Fibroblast of the aortic adventitia (primary cell): ENCODE results near the gene PIK3R1. TPM values are rescaled to one million over a fixed set of nuclear protein-coding genes. Genes with fewer than 3 reads are reported as not detected.

Source experiments
- DNase-seq: peaks from one replicate; pipeline ENCODE4 v3.0.0-alpha.2; 2010; ENCODE audit warnings: low read depth
- H3K4me3 ChIP-seq: 2 replicates; pipeline ENCODE4 v1.5.1; 2011; ENCODE audit warnings: low read depth, mild to moderate bottlenecking, control low read depth, low read length, moderate library complexity
- total RNA-seq: library from RNA; depleted of rRNA; stranded (reverse); fragments of >200 nt; gene quantifications from 2 replicates; pipeline ENCODE4 v1.2.3, GENCODE V29; 2012; ENCODE audit warnings: low replicate concordance
- TF ChIP-seq, protein P1 (sequence below): IDR thresholded peaks from 2 replicates; pipeline ENCODE4 v1.5.1; 2011; ENCODE audit warnings: mild to moderate bottlenecking, low read length, control low read depth, inconsistent platforms; ENCODE audit not compliant: insufficient read depth

The PIK3R1 gene
- total RNA-seq, 1 donor: 45.1 TPM

DNA sequence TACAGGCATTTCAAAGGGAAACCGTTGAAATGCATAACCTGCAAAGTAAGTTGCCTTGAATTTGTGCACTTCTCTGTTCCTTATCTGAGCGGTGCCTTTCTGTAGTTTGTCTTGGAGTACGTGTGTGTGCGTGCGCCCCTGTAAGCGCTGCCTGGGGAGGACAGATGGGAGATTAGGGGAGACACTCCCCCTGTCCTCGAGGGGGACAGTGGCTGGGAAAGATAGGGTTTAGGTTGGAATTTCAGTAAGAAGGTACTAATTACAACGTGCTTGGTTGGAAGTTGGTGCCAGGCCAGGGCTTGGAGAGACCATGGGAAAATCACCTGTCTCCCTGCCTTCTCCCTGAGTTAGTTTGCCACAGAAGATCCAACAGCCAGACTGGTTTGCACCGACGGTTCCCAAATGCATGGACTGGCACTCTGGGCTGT is 73.2 kb downstream of the PIK3R1 start:
- H3K4me3 ChIP-seq: peak overlapping the region; percentile 62
- DNase-seq: no peak
- TF ChIP-seq, protein P1, sequence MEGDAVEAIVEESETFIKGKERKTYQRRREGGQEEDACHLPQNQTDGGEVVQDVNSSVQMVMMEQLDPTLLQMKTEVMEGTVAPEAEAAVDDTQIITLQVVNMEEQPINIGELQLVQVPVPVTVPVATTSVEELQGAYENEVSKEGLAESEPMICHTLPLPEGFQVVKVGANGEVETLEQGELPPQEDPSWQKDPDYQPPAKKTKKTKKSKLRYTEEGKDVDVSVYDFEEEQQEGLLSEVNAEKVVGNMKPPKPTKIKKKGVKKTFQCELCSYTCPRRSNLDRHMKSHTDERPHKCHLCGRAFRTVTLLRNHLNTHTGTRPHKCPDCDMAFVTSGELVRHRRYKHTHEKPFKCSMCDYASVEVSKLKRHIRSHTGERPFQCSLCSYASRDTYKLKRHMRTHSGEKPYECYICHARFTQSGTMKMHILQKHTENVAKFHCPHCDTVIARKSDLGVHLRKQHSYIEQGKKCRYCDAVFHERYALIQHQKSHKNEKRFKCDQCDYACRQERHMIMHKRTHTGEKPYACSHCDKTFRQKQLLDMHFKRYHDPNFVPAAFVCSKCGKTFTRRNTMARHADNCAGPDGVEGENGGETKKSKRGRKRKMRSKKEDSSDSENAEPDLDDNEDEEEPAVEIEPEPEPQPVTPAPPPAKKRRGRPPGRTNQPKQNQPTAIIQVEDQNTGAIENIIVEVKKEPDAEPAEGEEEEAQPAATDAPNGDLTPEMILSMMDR: no peak

DNA sequence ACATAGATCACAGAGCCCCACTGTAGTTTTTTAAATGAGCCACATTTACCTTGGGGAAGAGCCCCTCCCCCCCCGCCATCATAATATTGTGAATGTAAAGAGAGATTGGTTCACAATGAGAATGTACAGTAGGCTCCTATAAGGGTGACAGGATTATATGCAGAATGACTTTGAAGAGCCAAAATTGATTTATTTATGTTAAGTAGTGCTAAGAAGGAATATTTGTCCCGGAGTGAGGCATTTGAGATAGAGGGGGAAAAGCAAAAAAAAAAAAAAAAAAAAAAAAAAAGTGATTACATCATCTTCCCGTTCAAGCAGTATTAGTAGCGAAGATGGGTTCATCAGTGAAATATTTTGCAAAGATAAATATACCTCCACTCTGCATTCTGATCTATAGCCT is 73.9 kb downstream of the PIK3R1 start:
- no peak overlapping the region for H3K4me3 ChIP-seq
- DNase-seq: no peak
- TF ChIP-seq, protein P1: no peak

DNA sequence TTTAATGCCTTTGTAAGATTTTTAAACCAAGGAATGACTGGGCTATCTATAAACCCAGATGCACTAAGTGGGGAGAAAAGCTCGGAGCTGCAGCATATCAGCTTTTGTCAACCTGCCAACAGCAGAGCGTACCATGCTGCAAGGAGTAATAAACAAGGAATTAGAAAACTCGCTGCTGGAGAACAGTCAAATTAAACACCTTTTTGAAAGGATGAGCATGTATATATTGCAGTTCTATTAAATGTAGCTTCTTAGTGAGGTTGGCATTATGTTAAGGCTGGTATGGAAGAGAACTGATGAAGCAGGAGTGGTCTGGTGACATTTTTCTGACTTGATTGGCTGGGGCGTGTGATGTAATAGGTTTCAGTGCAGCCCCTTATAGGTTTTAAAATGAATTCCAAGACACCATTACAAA is 74.7 kb downstream of the PIK3R1 start:
- peak; percentile 62 for DNase-seq
- no peak overlapping the region for H3K4me3 ChIP-seq

DNA sequence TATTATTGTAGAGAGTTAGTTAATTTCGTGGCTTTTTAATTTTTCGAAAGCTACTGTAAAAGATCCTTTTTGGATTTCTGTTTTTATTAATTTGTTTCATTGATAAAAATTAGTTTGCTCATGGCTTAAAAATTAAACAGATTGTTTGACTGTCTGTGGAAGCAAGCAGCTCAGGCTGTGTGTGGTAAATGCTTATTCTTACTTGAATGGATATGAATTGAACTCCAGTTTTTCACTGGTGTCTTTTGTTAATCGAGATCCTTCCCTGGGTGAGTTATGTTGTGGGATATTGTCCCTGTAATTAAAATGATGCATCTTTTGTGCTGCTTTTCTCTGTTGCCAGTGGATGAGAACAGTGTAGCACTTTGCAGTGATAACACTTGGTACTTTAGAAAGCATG is 75.3 kb downstream of the PIK3R1 start:
- H3K4me3 ChIP-seq: no peak overlapping the region
- DNase-seq: no peak

More for the DNA sequence above, 74.7 kb downstream of the PIK3R1 start:
- TF ChIP-seq, protein P1: no peak

DNA sequence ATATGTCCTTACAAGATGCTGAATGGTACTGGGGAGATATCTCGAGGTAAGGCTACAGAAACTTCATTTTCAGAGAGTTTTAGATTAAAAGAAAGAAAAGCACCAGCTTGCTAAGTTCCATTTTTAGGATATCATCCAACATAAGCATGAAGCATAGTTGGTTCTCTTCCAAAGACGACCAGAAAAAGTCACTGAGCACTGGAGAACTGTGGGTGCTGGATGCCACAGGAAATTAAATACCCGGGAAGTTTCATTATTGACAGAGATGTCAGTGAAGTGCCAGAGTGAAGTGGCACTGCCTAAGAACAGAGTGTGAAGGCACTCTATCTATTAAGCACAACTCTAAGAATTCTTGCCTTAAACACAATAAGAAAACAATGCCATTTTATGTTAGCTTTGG is 76.8 kb downstream of the PIK3R1 start:
- H3K4me3 ChIP-seq: no peak overlapping the region
- TF ChIP-seq, protein P1: no peak
- peak; percentile 48 for DNase-seq

More for the DNA sequence above, 75.3 kb downstream of the PIK3R1 start:
- TF ChIP-seq, protein P1: no peak

DNA sequence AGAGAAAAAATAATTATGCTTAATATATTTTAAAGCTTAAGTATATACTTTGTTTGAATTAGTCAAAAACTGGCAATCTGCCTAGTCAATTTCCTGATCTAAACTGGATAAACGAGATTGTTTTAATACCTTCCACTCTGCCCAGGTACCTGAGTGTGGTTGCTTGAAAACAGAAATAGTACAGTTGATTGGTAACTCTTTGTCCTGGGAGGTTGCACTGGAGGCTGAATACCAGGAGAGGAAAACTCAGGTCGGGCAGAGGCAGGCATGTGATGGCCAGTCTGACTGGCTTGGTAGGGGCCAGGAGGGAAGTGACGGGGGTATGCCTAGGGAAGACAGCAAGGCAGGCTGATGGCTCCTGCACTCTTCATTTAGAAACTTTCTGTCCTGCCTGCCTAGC is 80.2 kb downstream of the PIK3R1 start:
- no peak for DNase-seq
- TF ChIP-seq, protein P1: no peak
- H3K4me3 ChIP-seq: no peak overlapping the region

DNA sequence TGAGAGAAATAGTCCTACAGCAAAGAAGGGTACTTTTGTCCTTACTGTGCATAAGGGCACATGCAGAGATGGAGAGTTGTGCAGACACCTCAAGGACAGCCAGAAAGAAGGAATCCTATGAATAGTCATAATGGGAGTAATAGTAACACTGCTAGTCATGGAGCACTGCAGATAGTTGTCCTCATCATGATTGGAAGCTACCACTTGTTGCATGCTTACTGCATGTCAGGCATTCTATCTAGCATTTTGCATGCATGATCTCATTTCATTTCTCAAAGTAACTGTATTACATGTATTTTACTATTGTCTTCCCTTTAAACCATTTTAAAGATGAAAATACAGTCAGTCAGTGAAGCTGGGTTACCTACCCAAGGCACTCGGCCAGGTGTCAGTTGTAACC is 81.3 kb downstream of the PIK3R1 start:
- TF ChIP-seq, protein P1: no peak
- H3K4me3 ChIP-seq: no peak overlapping the region
- no peak for DNase-seq
